ENCODE data around the gene ZNF385A. TPM values are rescaled to one million over a fixed set of nuclear protein-coding genes. Genes with fewer than 3 reads are reported as not detected.

ZNF385A gene
- total RNA-seq, 4 donors from 2014 or later: 8.8 to 53.9 (median 21.1) TPM

GRCh38 chr12:54390176-54390667, 5.7 kb upstream of the ZNF385A start:
- no peak for TF ChIP-seq CTCF (IDR thresholded peaks at IDR 0.05; ENCODE audit: low read depth)

GRCh38 chr12:54389607-54390175, 5.2 kb upstream of the ZNF385A start:
- no peak for TF ChIP-seq CTCF (IDR thresholded peaks at IDR 0.05; ENCODE audit: low read depth)

GRCh38 chr12:54389134-54389508, 4.6 kb upstream of the ZNF385A start:
- TF ChIP-seq CTCF (IDR thresholded peaks at IDR 0.05; ENCODE audit: low read depth): no peak

- TF ChIP-seq CTCF (IDR thresholded peaks at IDR 0.05; ENCODE audit: low read depth): no peak
Observed at GRCh38 chr12:54388237-54389133, 4.0 kb upstream of the ZNF385A start.

GRCh38 chr12:54387114-54387467, 2.6 kb upstream of the ZNF385A start:
- no peak for TF ChIP-seq CTCF (IDR thresholded peaks at IDR 0.05; ENCODE audit: low read depth)

GRCh38 chr12:54386403-54387113, 2.0 kb upstream of the ZNF385A start:
- TF ChIP-seq CTCF (IDR thresholded peaks at IDR 0.05; ENCODE audit: low read depth): no peak

Data from subcutaneous adipose tissue (tissue), 4 donors.